Measurements from ENCODE around the gene CYBB. TPM values are rescaled to one million over a fixed set of nuclear protein-coding genes. Genes with fewer than 3 reads are reported as not detected.
"Not testable (repeated sequence)": the region's sequence is repeated elsewhere in the genome, so short reads cannot be mapped to it uniquely, and the experiment has no call there.

CYBB gene
- total and polyA plus RNA-seq, 4 experiments from 2014 or later = 0.05 to 8.1 (median 3.6) TPM

DNA sequence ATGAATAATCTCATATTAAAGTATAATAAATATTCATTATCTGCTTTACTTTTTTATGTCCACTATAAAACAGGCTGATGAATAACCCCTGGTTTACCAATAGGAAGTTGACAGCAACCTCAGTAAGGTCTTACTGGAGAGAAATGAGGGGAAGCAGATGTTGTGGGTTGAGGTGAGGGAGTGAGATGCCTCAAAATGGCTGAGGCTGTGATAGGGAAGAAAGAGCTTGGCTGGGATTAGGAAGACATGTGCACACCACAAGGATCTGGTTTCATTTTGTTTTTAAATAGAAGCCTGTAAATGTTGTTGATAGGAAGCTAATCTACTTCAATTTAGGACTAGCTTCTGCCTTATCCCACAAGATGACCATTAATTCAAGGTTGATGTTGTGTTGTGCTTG, 14.4 kb upstream of the CYBB start:
- H3K27ac Mint-ChIP-seq = no peak overlapping the region

DNA sequence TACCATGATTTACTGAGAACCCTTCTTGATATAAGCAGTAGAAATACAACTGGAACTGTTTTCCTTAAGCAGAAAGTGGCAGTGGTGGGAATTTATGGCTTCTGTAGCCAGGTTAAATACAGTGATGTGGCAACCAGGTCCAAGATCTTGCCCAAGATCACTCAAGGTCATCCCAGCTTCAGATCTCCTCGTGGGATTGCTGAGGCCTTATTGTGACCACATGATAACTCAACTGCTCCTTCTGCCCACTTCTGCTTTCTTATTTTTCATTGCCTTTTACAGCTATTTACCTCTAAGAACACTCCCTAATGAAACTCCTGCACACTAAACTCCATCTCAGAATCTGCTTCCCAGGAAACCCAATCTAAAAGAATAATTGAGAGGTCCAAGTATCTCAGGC, 12.4 kb upstream of the CYBB start:
- no peak for DNase-seq
- no peaks in the 10 kb centered on the region for H3K27me3 Mint-ChIP-seq
- H3K27me3 ChIP-seq (ENCODE audit: insufficient read depth, low read length) = no peaks in the 10 kb centered on the region
- peaks cover 5 to 9% (median 7%) of the 10 kb centered on the region in 4 donors for H3K4me1 Mint-ChIP-seq
- no peak overlapping the region for H3K4me3 ChIP-seq (ENCODE audit: low read length in 2 of 2)
- CTCF ChIA-PET (ENCODE audit: partially characterized antibody) = interaction anchor here (0.7 kb wide), 1 partner anchor 25 kb away, joined by 3 read pairs; no protein-coding TSS in a partner anchor
- no peak overlapping the region for H3K4me3 Mint-ChIP-seq
- H3K9me3 ChIP-seq (ENCODE audit: control insufficient read depth in 1 of 2, low read length in 2 of 2) = no peaks in the 10 kb centered on the region
- H3K36me3 ChIP-seq (ENCODE audit: insufficient read depth, low read length) = no peaks in the 10 kb centered on the region
- no peak overlapping the region for H3K27ac ChIP-seq (ENCODE audit: low read depth, low read length)
- peaks cover 0 to 8% (median 0%) of the 10 kb centered on the region in 8 donors for H3K9me3 Mint-ChIP-seq
- no peaks in the 10 kb centered on the region for H3K36me3 Mint-ChIP-seq
- peak overlapping the region in 1 of 7 donors; percentile 54 for H3K27ac Mint-ChIP-seq
- intact Hi-C loops (cut with micrococcal nuclease) = no loop called here
- H3K4me1 ChIP-seq (ENCODE audit: insufficient read depth, low read length) = no peaks in the 10 kb centered on the region
- POLR2A ChIA-PET (ENCODE audit: partially characterized antibody) = no interaction called here

More for the DNA sequence above, 14.4 kb upstream of the CYBB start:
- H3K27ac ChIP-seq (ENCODE audit: low read depth, low read length) = no peak overlapping the region
- no peaks in the 10 kb centered on the region for H3K27me3 Mint-ChIP-seq
- no peaks in the 10 kb centered on the region for H3K4me1 ChIP-seq (ENCODE audit: insufficient read depth, low read length)
- ChIA-PET POLR2A (ENCODE audit: partially characterized antibody) (no interaction called here), CTCF (ENCODE audit: partially characterized antibody) (no interaction called here)
- no peaks in the 10 kb centered on the region for H3K36me3 Mint-ChIP-seq
- no peak overlapping the region for H3K4me3 ChIP-seq (ENCODE audit: low read length in 2 of 2)
- no peak for DNase-seq
- no peaks in the 10 kb centered on the region for H3K9me3 ChIP-seq (ENCODE audit: control insufficient read depth in 1 of 2, low read length in 2 of 2)
- no peaks in the 10 kb centered on the region for H3K36me3 ChIP-seq (ENCODE audit: insufficient read depth, low read length)
- H3K9me3 Mint-ChIP-seq = peaks cover 0 to 8% (median 0%) of the 10 kb centered on the region in 8 donors
- no peaks in the 10 kb centered on the region for H3K27me3 ChIP-seq (ENCODE audit: insufficient read depth, low read length)
- intact Hi-C loops (cut with micrococcal nuclease) = no loop called here
- peaks cover 5 to 9% (median 7%) of the 10 kb centered on the region in 4 donors for H3K4me1 Mint-ChIP-seq
- no peak overlapping the region for H3K4me3 Mint-ChIP-seq

DNA sequence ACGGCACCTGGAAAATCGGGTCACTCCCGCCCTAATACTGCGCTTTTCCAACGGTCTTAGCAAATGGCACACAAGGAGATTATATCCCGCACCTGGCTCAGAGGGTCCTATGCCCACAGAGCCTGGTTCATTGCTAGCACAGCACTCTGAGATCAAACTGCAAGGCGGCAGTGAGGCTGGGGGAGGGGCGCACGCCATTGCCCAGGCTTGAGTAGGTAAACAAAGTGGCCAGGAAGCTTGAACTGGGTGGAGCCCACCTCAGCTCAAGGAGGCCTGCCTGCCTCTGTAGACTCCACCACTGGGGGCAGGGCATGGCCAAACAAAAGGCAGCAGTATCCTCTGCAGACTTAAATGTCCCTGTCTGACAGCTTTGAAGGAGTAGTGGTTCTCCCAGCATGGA, 11.0 kb upstream of the CYBB start:
- H3K27ac Mint-ChIP-seq; H3K4me3 ChIP-seq (ENCODE audit: low read length in 2 of 2); H3K36me3 ChIP-seq (ENCODE audit: insufficient read depth, low read length); DNase-seq; H3K27me3 Mint-ChIP-seq; H3K27me3 ChIP-seq (ENCODE audit: insufficient read depth, low read length); intact Hi-C loops (cut with micrococcal nuclease); H3K9me3 ChIP-seq (ENCODE audit: control insufficient read depth in 1 of 2, low read length in 2 of 2); H3K9me3 Mint-ChIP-seq; H3K36me3 Mint-ChIP-seq; H3K4me1 ChIP-seq (ENCODE audit: insufficient read depth, low read length); H3K4me1 Mint-ChIP-seq; H3K4me3 Mint-ChIP-seq; H3K27ac ChIP-seq (ENCODE audit: low read depth, low read length); CTCF ChIA-PET (ENCODE audit: partially characterized antibody); POLR2A ChIA-PET (ENCODE audit: partially characterized antibody): not testable (repeated sequence)

DNA sequence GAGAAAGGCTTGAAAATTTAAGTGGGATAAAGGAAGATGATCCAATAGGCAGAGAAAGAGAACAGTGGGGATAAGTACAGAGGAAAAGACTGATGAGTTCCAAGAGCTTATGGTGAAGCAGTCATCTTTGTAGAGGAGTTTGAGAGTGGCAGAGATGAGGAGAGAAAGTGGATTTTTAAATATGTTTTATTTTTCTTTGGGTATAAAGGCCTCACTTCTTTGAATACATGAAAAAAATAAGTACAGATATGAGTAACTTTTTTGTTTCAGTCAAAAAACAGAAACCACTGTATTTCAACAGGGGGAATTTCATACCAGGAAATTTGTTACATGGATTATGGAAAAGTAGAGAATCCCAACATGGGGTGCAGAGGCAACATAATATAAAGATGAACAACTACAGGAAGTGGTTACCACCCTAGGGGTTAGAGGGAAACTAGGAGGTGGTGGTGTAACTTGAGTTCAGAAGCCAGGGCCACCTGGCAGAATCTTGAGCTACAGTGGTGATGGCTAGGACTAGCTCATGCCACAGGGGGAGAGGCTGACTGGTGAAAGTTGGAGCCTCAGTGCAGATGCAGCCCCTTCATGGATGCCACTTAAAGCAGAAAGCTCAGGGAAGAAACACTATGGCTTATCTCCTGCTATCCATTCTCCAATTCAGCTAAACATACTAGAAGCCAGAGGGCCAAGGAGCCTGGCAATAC, 3.4 kb upstream of the CYBB start:
- H3K4me1 Mint-ChIP-seq = peaks cover 17 to 25% (median 21%) of the 10 kb centered on the region in 4 donors
- H3K4me1 ChIP-seq (ENCODE audit: insufficient read depth, low read length) = peaks cover 26% of the 10 kb centered on the region
- no peaks in the 10 kb centered on the region for H3K27me3 ChIP-seq (ENCODE audit: insufficient read depth, low read length)
- no peak overlapping the region for H3K4me3 ChIP-seq (ENCODE audit: low read length in 2 of 2)
- H3K4me3 Mint-ChIP-seq = peak overlapping the region in 7 of 8 donors; percentile 14 to 72 (median 46)
- no peaks in the 10 kb centered on the region for H3K36me3 Mint-ChIP-seq
- H3K9me3 Mint-ChIP-seq = no peaks in the 10 kb centered on the region
- intact Hi-C loops (cut with micrococcal nuclease) = no loop called here
- CTCF ChIA-PET (ENCODE audit: partially characterized antibody) = interaction anchor here (0.9 to 1.3 kb wide), 2 partner anchors 31 to 49 kb away, joined by 3 to 4 read pairs; no protein-coding TSS in a partner anchor
- peak in 1 of 5 donors; percentile 15 for DNase-seq
- peak overlapping the region; percentile 30 to 92 (median 63) for H3K27ac Mint-ChIP-seq
- POLR2A ChIA-PET (ENCODE audit: partially characterized antibody) = interaction anchor here (1.6 kb wide), 1 partner anchor 10 kb away, joined by 3 read pairs; no protein-coding TSS in a partner anchor
- H3K9me3 ChIP-seq (ENCODE audit: control insufficient read depth in 1 of 2, low read length in 2 of 2) = no peaks in the 10 kb centered on the region
- H3K27ac ChIP-seq (ENCODE audit: low read depth, low read length) = no peak overlapping the region
- H3K36me3 ChIP-seq (ENCODE audit: insufficient read depth, low read length) = no peaks in the 10 kb centered on the region
- no peaks in the 10 kb centered on the region for H3K27me3 Mint-ChIP-seq

DNA sequence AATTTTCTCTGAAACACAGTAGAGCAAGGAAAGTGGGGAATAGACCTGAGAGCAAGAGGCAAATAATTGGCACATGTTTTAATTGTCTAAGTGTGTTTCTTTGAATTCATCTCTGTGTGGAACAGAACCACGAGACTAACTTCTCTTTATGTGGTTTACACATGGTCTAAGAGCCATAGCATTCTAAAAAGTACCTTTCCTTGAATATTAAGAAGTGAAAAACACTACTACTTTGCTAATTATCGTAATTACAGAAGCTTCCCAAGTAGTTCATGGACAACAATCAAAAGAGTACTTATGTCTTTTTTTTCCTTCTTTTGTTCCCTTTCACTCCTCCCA, 2.9 kb upstream of the CYBB start:
- no peak overlapping the region for H3K27ac ChIP-seq (ENCODE audit: low read depth, low read length)
- CTCF ChIA-PET (ENCODE audit: partially characterized antibody) = interaction anchor here (0.9 to 1.3 kb wide), 2 partner anchors 32 to 48 kb away, joined by 3 to 4 read pairs; no protein-coding TSS in a partner anchor
- DNase-seq = no peak
- H3K4me1 ChIP-seq (ENCODE audit: insufficient read depth, low read length) = peaks cover 26% of the 10 kb centered on the region
- no peaks in the 10 kb centered on the region for H3K9me3 Mint-ChIP-seq
- H3K27ac Mint-ChIP-seq = peak overlapping the region; percentile 30 to 76 (median 63)
- H3K4me3 Mint-ChIP-seq = peak overlapping the region in 6 of 8 donors; percentile 14 to 72 (median 49)
- intact Hi-C loops (cut with micrococcal nuclease) = no loop called here
- no peak overlapping the region for H3K4me3 ChIP-seq (ENCODE audit: low read length in 2 of 2)
- H3K36me3 ChIP-seq (ENCODE audit: insufficient read depth, low read length) = no peaks in the 10 kb centered on the region
- H3K27me3 ChIP-seq (ENCODE audit: insufficient read depth, low read length) = no peaks in the 10 kb centered on the region
- POLR2A ChIA-PET (ENCODE audit: partially characterized antibody) = interaction anchor here (1.6 kb wide), 1 partner anchor 9 kb away, joined by 3 read pairs; no protein-coding TSS in a partner anchor
- no peaks in the 10 kb centered on the region for H3K9me3 ChIP-seq (ENCODE audit: control insufficient read depth in 1 of 2, low read length in 2 of 2)
- H3K27me3 Mint-ChIP-seq = no peaks in the 10 kb centered on the region
- peaks cover 17 to 25% (median 21%) of the 10 kb centered on the region in 4 donors for H3K4me1 Mint-ChIP-seq
- H3K36me3 Mint-ChIP-seq = no peaks in the 10 kb centered on the region

DNA sequence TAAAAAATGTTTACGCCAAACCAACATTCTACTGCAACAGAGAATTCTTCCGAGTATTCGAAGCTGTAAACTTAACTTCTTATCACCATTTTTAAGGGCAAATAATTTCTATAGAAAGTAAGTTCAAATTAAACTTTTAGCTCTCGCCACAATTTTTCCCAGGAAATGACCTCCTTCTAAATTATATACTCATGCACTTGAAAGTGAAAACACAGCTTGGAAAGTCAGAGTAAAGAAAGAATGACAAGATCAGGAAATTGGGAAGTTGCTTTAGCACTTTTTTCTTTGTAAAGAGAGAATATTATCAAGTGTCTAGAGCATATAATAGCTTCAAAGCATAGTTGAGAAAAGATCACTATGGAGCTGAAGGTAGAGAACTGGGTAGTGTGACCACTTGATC, 1.2 kb downstream of the CYBB start:
- Histone ChIP-seq H3K36me3 (ENCODE audit: insufficient read depth, low read length) (no peaks in the 10 kb centered on the region), H3K27ac (ENCODE audit: low read depth, low read length) (no peak overlapping the region), H3K4me1 (ENCODE audit: insufficient read depth, low read length) (peaks cover 25% of the 10 kb centered on the region), H3K4me3 (ENCODE audit: low read length in 2 of 2) (no peak overlapping the region), H3K27me3 (ENCODE audit: insufficient read depth, low read length) (no peaks in the 10 kb centered on the region), H3K9me3 (ENCODE audit: control insufficient read depth in 1 of 2, low read length in 2 of 2) (no peaks in the 10 kb centered on the region)
- H3K36me3 Mint-ChIP-seq = no peaks in the 10 kb centered on the region
- no peaks in the 10 kb centered on the region for H3K9me3 Mint-ChIP-seq
- H3K27ac Mint-ChIP-seq = no peak overlapping the region
- ChIA-PET CTCF (ENCODE audit: partially characterized antibody) (no interaction called here), POLR2A (ENCODE audit: partially characterized antibody) (no interaction called here)
- no peak for DNase-seq
- H3K27me3 Mint-ChIP-seq = no peaks in the 10 kb centered on the region
- H3K4me1 Mint-ChIP-seq = peaks cover 16 to 25% (median 19%) of the 10 kb centered on the region in 4 donors
- intact Hi-C loops (cut with micrococcal nuclease) = no loop called here
- H3K4me3 Mint-ChIP-seq = no peak overlapping the region

DNA sequence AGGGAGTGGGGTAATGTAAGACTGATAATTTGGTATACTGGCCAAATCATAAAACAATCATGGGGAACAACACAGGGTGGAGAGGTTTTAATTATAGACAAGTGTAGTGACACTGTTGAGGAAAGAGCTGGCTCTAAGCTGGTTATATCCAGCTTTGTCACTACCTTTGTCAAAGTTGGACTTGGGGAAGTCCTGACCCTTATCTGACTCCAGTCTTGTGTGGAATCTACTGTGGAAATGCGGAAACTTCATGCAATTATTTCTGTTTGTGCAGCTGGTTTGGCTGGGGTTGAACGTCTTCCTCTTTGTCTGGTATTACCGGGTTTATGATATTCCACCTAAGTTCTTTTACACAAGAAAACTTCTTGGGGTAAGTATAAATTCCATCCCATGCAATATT, 2.0 kb downstream of the CYBB start:
- no peaks in the 10 kb centered on the region for H3K9me3 Mint-ChIP-seq
- peaks cover 16 to 25% (median 19%) of the 10 kb centered on the region in 4 donors for H3K4me1 Mint-ChIP-seq
- no peak for DNase-seq
- no peak overlapping the region for H3K27ac Mint-ChIP-seq
- Histone ChIP-seq H3K36me3 (ENCODE audit: insufficient read depth, low read length) (no peaks in the 10 kb centered on the region), H3K4me3 (ENCODE audit: low read length in 2 of 2) (no peak overlapping the region), H3K27me3 (ENCODE audit: insufficient read depth, low read length) (no peaks in the 10 kb centered on the region), H3K9me3 (ENCODE audit: control insufficient read depth in 1 of 2, low read length in 2 of 2) (no peaks in the 10 kb centered on the region), H3K4me1 (ENCODE audit: insufficient read depth, low read length) (peaks cover 25% of the 10 kb centered on the region), H3K27ac (ENCODE audit: low read depth, low read length) (no peak overlapping the region)
- no peaks in the 10 kb centered on the region for H3K27me3 Mint-ChIP-seq
- H3K4me3 Mint-ChIP-seq = no peak overlapping the region
- CTCF ChIA-PET (ENCODE audit: partially characterized antibody) = no interaction called here
- POLR2A ChIA-PET (ENCODE audit: partially characterized antibody) = no interaction called here
- no peaks in the 10 kb centered on the region for H3K36me3 Mint-ChIP-seq
- intact Hi-C loops (cut with micrococcal nuclease) = no loop called here
